HT1080 (cell line): ENCODE results near the gene VPS11. TPM values are rescaled to one million over a fixed set of nuclear protein-coding genes. Genes with fewer than 3 reads are reported as not detected.

ENCODE experiments used
- DNase-seq: peaks from one replicate; pipeline ENCODE4 v3.0.0-alpha.2; 2015; ENCODE audit warnings: low read depth
- total RNA-seq: library from RNA; depleted of rRNA; stranded (reverse); fragments of >200 nt; shearing (Covaris generic); gene quantifications from 2 replicates; pipeline ENCODE4 v1.2.3, GENCODE V29; 2014; rRNA removed

The VPS11 gene
- total RNA-seq, 1 experiment from 2014 or later: 24.9 TPM

DNA sequence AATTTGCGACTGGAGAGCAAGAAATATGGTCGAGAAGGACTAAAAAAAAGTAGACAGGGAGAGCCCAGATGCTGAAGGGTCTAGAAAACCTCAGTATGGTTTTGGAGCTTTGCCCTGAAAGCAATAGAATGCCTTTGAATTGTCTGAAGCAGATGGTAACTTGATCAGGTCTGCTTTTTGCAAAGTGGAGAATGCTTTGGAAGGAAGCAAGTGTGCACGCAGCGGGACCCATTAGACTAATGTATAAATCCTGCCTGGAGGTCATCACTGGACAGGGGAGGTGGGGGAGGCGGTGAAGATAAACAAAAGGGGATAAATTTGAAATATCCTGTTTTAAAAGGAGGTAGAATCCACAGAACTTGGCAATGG lies 53.0 kb downstream of the VPS11 start:
- peak; percentile 39 for DNase-seq

DNA sequence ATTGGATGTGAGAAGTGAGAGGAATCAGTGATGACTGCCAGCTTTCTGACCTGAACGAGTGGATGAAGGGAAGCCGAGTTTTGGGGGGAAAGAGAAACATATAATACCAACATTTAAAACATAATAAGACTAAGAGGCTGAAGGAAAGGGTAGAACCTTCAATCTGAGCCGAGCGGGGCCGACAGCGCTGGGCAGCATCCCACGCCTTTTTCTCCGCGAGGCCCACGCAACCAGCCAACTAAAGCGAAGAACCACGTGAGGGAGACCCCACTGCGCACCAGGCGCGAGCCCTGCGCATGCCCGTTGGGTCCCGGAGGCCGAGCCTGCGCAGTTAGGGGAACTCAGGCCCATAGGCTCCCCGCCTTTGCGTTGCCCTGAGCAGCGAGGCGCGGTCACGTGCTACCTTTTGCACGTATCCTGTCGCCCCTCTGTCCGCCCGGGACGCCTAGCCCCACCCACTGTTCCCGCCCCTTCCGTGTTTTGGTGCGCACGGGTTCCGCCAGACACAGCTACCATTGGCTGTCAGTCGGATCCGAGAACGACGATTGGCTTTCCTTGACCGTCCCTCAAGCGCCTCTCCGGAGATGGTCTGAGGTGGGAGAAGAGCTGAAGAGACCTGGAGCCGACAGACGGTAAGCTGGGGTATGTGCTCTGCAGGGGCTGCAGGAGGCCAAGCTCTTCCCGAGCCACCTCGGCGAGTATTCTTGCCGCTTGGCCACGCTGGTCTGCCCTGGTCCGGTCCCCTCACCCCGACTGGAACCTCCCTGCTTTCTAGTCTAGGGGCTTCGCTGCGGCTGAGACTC lies 53.6 kb downstream of the VPS11 start, which contains the start of gene HINFP:
TSS of gene HINFP (plus strand) at position 573 of the 803 bp plus-strand sequence. CDS start 5,365 bp downstream, outside the sequence.
- DNase-seq: peak; percentile 99

DNA sequence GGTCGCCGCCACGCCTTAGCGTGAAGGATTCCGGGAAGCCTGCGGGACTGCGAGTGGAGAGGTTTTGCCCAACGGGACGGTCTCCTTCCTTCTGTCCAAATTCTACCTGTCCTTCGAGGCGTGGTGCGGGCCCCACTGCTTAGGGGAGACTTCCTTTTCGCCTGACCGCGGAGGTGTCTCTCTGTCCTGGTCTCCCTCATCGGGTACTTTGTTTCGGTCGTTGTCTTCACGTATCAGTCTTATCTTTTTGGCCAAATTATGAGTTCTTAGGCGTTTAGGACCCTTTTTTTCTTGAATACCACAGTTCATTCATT lies 54.1 kb downstream of the VPS11 start:
- DNase-seq: no peak

DNA sequence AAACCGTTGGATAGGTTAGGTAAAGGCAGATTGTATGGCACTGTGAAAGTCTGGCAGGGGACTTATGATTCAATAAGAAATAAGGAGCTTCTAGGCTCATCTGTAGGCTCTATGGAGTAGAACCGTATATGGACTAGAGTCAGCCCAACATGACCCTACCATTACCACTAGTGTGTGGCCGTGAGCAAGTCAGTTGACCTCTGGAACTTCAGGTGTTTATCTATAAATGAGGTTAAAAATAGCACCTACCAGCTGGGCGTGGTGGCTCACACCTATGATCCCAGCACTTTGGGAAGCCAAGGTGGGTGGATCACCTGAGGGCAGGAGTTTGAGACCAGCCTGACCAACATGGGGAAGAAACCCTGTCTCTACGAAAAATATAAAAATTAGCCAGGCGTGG lies 58.2 kb downstream of the VPS11 start:
- no peak for DNase-seq

DNA sequence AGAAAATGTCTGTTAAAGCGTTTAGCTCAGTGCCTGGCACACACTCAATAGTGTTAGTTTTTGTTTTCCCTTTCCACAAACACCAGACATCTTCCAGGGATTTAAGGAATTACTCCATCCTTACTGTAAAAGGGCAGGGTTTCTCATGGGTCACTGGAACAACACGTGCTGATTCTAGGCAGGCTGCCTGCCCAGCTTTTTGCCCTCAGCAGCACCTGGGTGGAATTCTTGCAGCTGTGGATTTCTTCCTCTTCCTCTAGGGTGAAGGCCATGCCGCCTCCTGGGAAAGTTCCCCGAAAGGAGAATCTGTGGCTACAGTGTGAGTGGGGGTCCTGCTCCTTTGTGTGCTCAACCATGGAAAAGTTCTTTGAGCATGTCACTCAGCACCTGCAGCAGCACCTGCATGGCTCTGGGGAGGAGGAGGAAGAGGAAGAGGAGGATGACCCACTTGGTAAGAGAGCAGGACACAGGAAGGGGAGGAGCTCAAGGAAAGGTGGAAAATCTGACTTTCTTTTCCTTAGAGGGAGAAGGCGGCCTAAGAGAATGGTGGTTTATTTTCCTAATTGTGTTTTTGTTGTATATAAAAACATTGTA lies 59.2 kb downstream of the VPS11 start:
- DNase-seq: no peak

DNA sequence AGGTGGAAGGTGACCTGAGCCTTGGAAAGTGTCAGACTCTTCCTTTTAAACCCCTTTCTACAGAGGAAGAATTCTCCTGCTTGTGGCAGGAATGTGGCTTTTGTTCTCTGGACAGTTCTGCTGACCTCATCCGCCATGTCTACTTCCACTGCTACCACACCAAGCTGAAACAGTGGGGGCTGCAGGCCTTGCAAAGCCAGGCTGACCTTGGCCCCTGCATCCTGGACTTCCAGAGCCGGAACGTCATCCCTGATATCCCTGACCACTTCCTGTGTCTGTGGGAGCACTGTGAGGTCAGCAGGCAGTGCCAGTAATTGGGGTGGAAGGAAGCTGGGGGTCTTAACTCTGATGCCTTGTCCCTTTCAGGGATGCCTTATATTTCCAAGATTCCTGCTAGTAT lies 63.0 kb downstream of the VPS11 start:
- DNase-seq: peak; percentile 19

Other genes with a start within 250 kb of the VPS11 start
- not detected in 2 replicates for gene CXCR5, start 183.9 kb upstream of the VPS11 start, total RNA-seq
- gene BCL9L, start 141.9 kb upstream of the VPS11 start, total RNA-seq: 22.5 and 24.8 TPM in 2 replicates
- gene UPK2, start 111.5 kb upstream of the VPS11 start, total RNA-seq: not detected in 2 replicates
- gene FOXR1, start 96.1 kb upstream of the VPS11 start, total RNA-seq: not detected in 2 replicates
- gene CENATAC, start 69.7 kb upstream of the VPS11 start, total RNA-seq: 12.4 and 14.1 TPM in 2 replicates
- gene RPS25, start 49.5 kb upstream of the VPS11 start, total RNA-seq: 778 and 1,119 TPM in 2 replicates
- gene TRAPPC4, start 49.1 kb upstream of the VPS11 start, total RNA-seq: 154 and 181 TPM in 2 replicates
- gene SLC37A4, start 36.9 kb upstream of the VPS11 start, total RNA-seq: 26.6 and 32.1 TPM in 2 replicates
- gene HYOU1, start 10.6 kb upstream of the VPS11 start, total RNA-seq: 123 and 139 TPM in 2 replicates
- gene HMBS, start 17.1 kb downstream of the VPS11 start, total RNA-seq: 6.1 and 9.3 TPM in 2 replicates
- gene DPAGT1, start 34.0 kb downstream of the VPS11 start, total RNA-seq: 35.0 and 46.0 TPM in 2 replicates
- gene C2CD2L, start 39.5 kb downstream of the VPS11 start, total RNA-seq: 17.2 and 17.8 TPM in 2 replicates
- 17.9 and 18.2 TPM in 2 replicates for gene HINFP, start 53.8 kb downstream of the VPS11 start, total RNA-seq
- not detected in 2 replicates for gene ABCG4, start 81.2 kb downstream of the VPS11 start, total RNA-seq
- gene NLRX1, start 100.9 kb downstream of the VPS11 start, total RNA-seq: 11.0 and 11.3 TPM in 2 replicates
- gene NHERF4, start 117.7 kb downstream of the VPS11 start, total RNA-seq: not detected in 2 replicates
- 9.3 and 12.0 TPM in 2 replicates for gene CBL, start 138.5 kb downstream of the VPS11 start, total RNA-seq
- 365 and 377 TPM in 2 replicates for gene MCAM, start 249.3 kb downstream of the VPS11 start, total RNA-seq